K562 treated with DMSO at 1 percent for 48 hours (cell line): ENCODE results near the gene OR10T2. TPM values are rescaled to one million over a fixed set of nuclear protein-coding genes. Genes with fewer than 3 reads are reported as not detected.

Source experiments
- total RNA-seq: library from RNA; unstranded; fragments of 300-600 nt; gene quantifications from 2 replicates; pipeline ENCODE4 v1.2.3, GENCODE V29; 2022; ENCODE audit warnings: low replicate concordance; ENCODE audit errors: extremely low read depth

The OR10T2 gene
- not detected in 2 replicates for total RNA-seq

GRCh38 chr1:158398818-158399514 is at the start of gene OR10T2:
OR10T2 (minus strand) TSS chr1:158399466; CDS start chr1:158399466, 0 bp downstream.

GRCh38 chr1:158426137-158426536 is 26.9 kb upstream of the OR10T2 start, which contains the start of gene OR10K2:
OR10K2 (minus strand) TSS chr1:158426237; CDS start chr1:158420866, 5,371 bp downstream.

GRCh38 chr1:158353303-158354075 is 45.8 kb downstream of the OR10T2 start, which contains the start of gene CD1E:
CD1E (plus strand) TSS chr1:158353894; CDS start chr1:158353989, 95 bp downstream.

Other genes starting within 250 kb of the OR10T2 start
- gene CD1D, start 218.6 kb downstream of the OR10T2 start, total RNA-seq, result not detected in 2 replicates
- not detected in 2 replicates for gene CD1A, start 145.0 kb downstream of the OR10T2 start, total RNA-seq
- gene CD1C, start 109.5 kb downstream of the OR10T2 start, total RNA-seq, result not detected in 2 replicates
- gene CD1B, start 67.9 kb downstream of the OR10T2 start, total RNA-seq, result not detected in 2 replicates
- not detected in 2 replicates for gene CD1E, start 45.6 kb downstream of the OR10T2 start, total RNA-seq
- gene OR10K2, start 26.8 kb upstream of the OR10T2 start, total RNA-seq, result not detected in 2 replicates
- gene OR10K1, start 62.4 kb upstream of the OR10T2 start, total RNA-seq, result not detected in 2 replicates
- gene OR10R2, start 72.8 kb upstream of the OR10T2 start, total RNA-seq, result not detected in 2 replicates
- not detected in 2 replicates for gene OR6Y1, start 154.9 kb upstream of the OR10T2 start, total RNA-seq
- gene OR6P1, start 171.1 kb upstream of the OR10T2 start, total RNA-seq, result not detected in 2 replicates
- not detected in 2 replicates for gene OR10X1, start 180.4 kb upstream of the OR10T2 start, total RNA-seq
- not detected in 2 replicates for gene OR10Z1, start 205.8 kb upstream of the OR10T2 start, total RNA-seq